ENCODE measurements around the gene TRAPPC5.

GRCh38 chr19:7699003-7699402, 18.4 kb downstream of the TRAPPC5 start:
- TF ChIP-seq CTCF (conservative IDR thresholded peaks at IDR 0.05; ENCODE audit: low read length), result no peak
- TF ChIP-seq EZH2phosphoT487 (IDR thresholded peaks at IDR 0.05; ENCODE audit: borderline replicate concordance, low read depth, low read length), result no peak
